HT1080 (cell line): ENCODE data around the gene CDH2. TPM values are rescaled to one million over a fixed set of nuclear protein-coding genes. Genes with fewer than 3 reads are reported as not detected.

Experiments
- DNase-seq: peaks from one replicate; pipeline ENCODE4 v3.0.0-alpha.2; 2015; ENCODE audit warnings: low read depth
- total RNA-seq: library from RNA; depleted of rRNA; stranded (reverse); fragments of >200 nt; shearing (Covaris generic); gene quantifications from 2 replicates; pipeline ENCODE4 v1.2.3, GENCODE V29; 2014

Gene CDH2
- total RNA-seq, 1 experiment from 2014 or later = 60.4 TPM

GRCh38 chr18:28045176-28045810 lies 131.6 kb downstream of the CDH2 start:
- peak; percentile 70 for DNase-seq

- no peak for DNase-seq
Observed at GRCh38 chr18:28044036-28044435, 132.9 kb downstream of the CDH2 start.

- DNase-seq = no peak
Observed at GRCh38 chr18:28043631-28044030, 133.3 kb downstream of the CDH2 start.

DNA sequence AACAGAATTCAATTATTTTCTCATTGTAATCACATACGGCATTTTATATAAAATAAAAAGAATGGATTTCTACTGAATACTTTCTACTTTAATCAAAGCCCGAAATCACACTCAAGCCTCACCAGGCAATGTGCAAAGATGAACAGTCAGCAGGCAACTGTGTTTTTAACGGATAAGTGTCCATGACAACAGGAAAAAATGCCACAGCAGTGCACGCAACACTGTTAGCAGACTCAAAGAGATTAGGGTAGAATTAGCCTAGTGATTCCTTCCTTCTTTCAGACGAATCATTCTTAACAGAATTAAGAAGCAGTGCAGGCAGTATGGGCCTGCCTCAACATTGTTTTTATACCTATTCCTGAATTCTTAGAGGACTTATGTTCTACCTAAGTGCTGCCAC lies 135.6 kb downstream of the CDH2 start:
- DNase-seq = no peak

DNA sequence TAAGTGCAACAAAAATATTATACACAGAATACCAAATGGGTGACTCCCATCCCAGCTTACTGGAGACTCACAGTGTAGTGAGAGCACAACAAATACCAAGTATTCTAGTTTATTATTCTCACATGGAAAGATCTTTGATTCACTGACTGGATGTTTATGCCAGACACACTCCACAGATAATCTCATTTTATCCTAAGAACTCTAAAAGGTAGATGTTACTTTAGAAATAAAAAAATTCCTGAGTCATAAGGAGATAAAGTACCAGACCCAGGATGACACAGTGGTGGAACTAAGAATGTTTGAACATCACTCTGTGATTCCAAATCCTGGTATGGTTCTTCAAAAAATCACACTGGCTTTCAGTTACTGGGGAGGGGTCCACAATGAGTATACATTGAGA lies 136.2 kb downstream of the CDH2 start:
- DNase-seq = no peak

- DNase-seq = no peak
Observed at GRCh38 chr18:28040211-28040610, 136.7 kb downstream of the CDH2 start.

GRCh38 chr18:28039691-28040090 lies 137.2 kb downstream of the CDH2 start:
- no peak for DNase-seq

GRCh38 chr18:28039078-28039477 lies 137.9 kb downstream of the CDH2 start:
- DNase-seq = peak; percentile 82

DNA sequence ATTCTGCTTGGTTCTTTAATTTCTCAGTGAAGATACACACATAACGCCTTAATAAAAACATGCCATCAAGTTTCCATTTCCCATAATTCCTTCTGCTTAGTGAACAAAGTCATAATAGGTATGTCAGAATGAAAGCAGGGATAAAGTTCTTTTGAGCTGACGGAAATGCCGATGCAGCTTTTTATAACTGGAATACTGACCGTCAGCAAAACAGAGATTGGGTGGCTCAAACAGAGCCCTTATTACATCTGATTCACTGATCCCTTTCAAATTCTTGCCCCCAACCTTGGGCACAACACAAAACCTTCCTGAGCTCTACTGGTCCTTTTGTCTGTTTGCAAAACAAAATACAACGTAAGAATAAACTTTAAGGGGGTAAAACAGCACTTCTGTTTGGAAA lies 140.4 kb downstream of the CDH2 start:
- no peak for DNase-seq

GRCh38 chr18:28034567-28034966 lies 142.4 kb downstream of the CDH2 start:
- DNase-seq = no peak

GRCh38 chr18:28032177-28032576 lies 144.8 kb downstream of the CDH2 start:
- DNase-seq = peak; percentile 18

DNA sequence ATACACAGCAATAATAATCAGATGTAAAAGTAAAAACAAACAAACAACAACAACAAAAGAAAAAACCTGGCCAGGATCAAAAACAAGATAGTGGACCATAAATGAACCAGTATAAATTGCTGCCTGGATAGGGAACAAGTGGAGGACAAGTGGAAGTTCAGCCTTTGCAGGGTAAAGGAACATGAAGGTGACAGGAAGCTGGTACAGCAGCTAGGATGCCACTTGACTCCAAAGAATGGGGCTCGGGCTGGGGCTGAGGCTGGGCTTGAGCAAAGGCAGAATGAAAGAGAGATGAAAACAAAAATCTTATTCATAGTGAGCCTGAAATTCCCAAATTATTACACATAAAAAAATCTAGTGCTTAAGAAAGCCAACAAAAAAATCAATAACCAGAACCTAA lies 146.5 kb downstream of the CDH2 start:
- no peak for DNase-seq

DNA sequence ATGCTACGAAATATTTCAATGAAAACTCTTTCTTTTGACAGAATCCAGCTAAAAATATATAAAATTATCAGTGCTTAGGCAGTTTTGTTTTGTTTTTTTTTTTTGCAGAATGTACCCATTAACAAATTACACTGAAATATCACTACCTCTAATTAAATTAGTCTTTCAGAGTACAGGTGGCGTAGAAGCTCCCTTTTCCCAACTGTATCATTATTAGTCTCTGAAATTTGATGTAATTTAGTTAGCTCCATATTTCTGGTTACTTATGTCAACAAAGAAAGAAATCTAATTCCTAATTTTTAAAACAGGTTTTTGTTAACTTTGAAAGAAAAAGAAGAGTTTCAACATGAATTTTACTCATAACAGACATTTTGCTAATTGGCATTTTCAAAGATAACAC lies 149.2 kb downstream of the CDH2 start:
- DNase-seq = no peak

- no peak for DNase-seq
Observed at GRCh38 chr18:28019425-28020108, 157.4 kb downstream of the CDH2 start.

DNA sequence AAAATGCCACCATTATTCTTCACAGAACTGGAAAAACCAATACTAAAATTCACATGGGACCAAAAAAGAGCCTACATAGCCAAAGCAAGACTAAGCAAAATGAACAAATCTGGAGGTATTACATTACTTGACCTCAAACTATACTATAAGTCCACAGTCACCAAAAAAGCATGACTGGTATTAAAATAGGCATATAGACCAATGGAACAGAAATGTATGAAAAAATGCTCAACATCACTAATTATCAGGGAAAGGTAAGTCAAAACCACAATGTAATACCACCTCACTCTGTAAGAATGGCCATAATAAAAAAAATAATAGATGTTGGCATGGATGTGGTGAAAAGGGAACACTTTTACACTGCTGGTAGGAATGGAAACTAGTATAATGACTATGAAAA lies 158.6 kb downstream of the CDH2 start:
- DNase-seq = no peak

- DNase-seq = no peak
Observed at GRCh38 chr18:28015671-28016070, 161.3 kb downstream of the CDH2 start.

GRCh38 chr18:28013066-28013465 lies 163.9 kb downstream of the CDH2 start:
- peak; percentile 6 for DNase-seq

DNA sequence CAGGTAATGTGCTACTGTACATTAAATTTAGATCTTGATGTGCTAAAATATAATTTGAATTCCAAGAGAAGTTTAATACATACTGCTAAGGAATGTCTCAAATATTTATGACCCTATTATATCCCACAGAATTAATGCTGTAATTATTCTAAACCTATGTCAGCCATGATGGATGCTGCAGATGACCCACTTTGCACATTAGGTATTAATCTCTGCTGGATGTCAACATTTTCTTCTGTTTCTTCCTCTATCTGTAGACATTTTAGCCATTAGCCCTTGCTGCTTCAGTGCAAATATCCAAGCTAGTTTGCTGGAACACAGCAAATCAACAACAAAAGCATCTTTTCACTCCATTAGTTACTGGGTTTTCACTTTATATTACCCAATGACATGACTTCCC lies 164.6 kb downstream of the CDH2 start:
- no peak for DNase-seq

DNA sequence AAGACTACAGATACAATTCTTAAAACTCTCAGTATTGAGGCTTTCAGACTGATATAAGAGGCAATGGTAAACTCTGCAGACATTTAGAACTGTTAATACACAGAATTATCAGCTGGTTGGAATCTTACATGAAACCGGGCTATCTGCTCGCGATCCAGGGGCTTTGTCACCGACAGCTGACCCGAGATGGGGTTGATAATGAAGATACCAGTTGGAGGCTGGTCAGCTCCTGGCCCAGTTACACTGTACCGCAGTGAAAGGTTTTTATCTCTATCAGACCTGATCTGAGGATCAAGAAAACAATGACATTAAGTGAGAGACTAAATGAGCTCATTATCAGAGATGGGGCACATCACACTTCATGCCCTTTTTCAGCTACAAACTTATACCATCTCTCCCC lies 167.3 kb downstream of the CDH2 start:
- DNase-seq = no peak

DNA sequence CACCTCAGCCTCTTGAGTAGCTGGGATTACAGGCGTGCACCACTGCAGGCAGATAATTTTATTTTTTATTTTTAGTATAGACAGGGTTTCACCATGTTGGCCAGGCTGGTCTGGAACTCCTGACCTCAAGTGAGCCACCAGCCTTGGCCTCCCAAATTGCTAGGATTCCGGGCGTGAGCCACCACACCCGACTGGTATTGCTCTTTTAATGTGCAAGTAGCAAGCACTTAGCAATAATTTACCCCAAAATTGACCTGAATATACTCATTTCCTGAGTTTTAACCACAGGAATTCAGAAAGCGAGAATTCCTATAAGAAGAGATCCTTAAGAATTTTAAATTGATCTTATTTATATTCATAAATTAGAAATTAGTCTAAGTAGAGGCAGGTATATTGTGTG lies 169.1 kb downstream of the CDH2 start:
- peak; percentile 59 for DNase-seq

GRCh38 chr18:28005164-28005563 lies 171.8 kb downstream of the CDH2 start:
- no peak for DNase-seq

GRCh38 chr18:28004606-28005005 lies 172.3 kb downstream of the CDH2 start:
- DNase-seq = no peak

DNA sequence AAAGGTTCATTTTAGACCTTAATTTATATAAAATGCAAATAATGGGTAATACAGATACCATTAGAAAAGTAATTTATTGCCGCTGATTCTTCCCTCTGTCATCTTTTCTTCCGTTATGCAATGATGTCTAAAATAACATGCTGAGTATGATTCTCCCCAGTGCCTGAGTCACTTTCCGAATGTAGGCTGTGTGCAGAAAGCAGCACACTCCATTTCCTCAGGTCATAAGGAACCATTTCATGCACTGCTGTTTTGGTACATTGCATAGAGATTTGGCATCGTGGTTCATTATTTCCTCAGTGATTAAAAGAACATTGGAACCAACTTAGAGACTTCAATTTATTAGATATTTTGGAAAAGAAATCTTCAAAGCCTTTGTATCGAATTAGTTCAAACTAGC lies 173.5 kb downstream of the CDH2 start:
- peak; percentile 67 for DNase-seq
